Calu3 (cell line): Measurements from ENCODE around the gene C2orf78. TPM values are rescaled to one million over a fixed set of nuclear protein-coding genes. Genes with fewer than 3 reads are reported as not detected.

Experiments used
- BruUV-seq: library from RNA; stranded (reverse); fragments of 400-500 nt; replicated peaks from 2 replicates; lab custom pipeline; 2021; lab: Mats Ljungman, UMichigan
- CTCF ChIA-PET: fragments of 300-600 bp; sonication (Branson Sonifier 250); formaldehyde crosslinking; loops from one replicate; lab custom pipeline; 2022; ENCODE audit warnings: antibody characterized with exemption; lab: Charles Lee
- DNase-seq: peaks from one replicate; pipeline ENCODE4 v3.0.0; 2022
- H3K27ac Mint-ChIP-seq: one replicate; pipeline ENCODE4 v1.8.0; 2022; ENCODE audit warnings: mixed read lengths; ENCODE audit not compliant: unreplicated experiment
- H3K27me3 Mint-ChIP-seq: one replicate; pipeline ENCODE4 v1.8.0; 2022; ENCODE audit warnings: mixed read lengths; ENCODE audit not compliant: unreplicated experiment
- H3K36me3 Mint-ChIP-seq: one replicate; pipeline ENCODE4 v1.8.0; 2022; ENCODE audit warnings: mild to moderate bottlenecking, moderate library complexity, mixed read lengths; ENCODE audit not compliant: insufficient read depth, unreplicated experiment
- H3K4me1 Mint-ChIP-seq: one replicate; pipeline ENCODE4 v1.8.0; 2022; ENCODE audit warnings: mild to moderate bottlenecking, low read depth, mixed read lengths; ENCODE audit not compliant: unreplicated experiment
- H3K4me3 Mint-ChIP-seq: one replicate; pipeline ENCODE4 v1.8.0; 2022; ENCODE audit warnings: mild to moderate bottlenecking, low read depth, moderate library complexity, mixed read lengths; ENCODE audit not compliant: unreplicated experiment
- H3K9me3 Mint-ChIP-seq: one replicate; pipeline ENCODE4 v1.8.0; 2022; ENCODE audit warnings: low read depth, mixed read lengths; ENCODE audit not compliant: unreplicated experiment
- CTCF ChIP-seq: fragments of 200-600 bp; IDR thresholded peaks from one replicate; pipeline ENCODE4 v1.8.0; 2022; ENCODE audit warnings: antibody characterized with exemption; ENCODE audit not compliant: unreplicated experiment
- intact Hi-C: fragments of 100-400 bp; cut with micrococcal nuclease; formaldehyde crosslinking; loops from one replicate; pipeline ENCODE4 v1.10.0; 2022; ENCODE audit not compliant: unreplicated experiment
- total RNA-seq: library from RNA; stranded (reverse); gene quantifications from 2 replicates; pipeline ENCODE4 v1.2.3, GENCODE V29; 2022

The C2orf78 gene
- total RNA-seq, 1 experiment from 2014 or later, result not detected

DNA sequence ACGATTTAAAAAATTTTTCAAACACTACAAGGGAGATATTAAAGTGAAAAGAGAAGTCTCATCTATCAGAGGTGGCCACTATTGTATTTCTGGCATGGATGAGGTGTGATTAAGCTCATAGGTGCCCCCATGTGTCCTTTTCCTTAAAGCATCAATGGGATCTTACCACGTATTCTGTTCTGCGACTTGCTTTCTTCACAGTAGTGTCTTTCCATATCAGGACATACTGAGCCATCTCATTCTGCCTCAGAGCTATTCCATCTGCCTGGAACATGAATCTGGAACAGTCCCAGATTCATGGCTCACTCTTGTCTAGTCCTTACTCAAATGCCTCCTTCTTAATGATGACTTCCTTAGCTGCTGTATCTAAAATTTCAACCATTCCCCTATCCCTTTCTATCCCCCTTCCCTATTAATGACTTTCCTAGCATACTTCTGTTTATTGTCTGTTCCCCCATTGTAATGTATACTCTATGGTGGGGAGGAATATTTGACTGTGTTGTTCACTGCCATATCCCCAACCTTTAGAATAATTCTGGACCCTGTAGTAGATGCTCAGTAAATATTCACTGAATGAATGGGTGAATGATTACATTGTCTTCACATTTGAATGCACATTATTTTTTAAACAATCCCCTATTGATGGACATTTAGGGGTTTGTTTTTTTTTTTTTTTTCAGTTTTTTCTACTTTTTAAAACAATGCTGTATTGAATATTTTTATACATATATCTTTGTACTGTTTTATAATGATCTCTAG lies 55.8 kb downstream of the C2orf78 start:
- Mint-ChIP-seq H3K27ac (no peak overlapping the region), H3K9me3 (no peaks in the 10 kb centered on the region), H3K27me3 (no peaks in the 10 kb centered on the region), H3K4me1 (peaks cover 8% of the 10 kb centered on the region), H3K4me3 (no peak overlapping the region), H3K36me3 (peaks cover 20% of the 10 kb centered on the region)
- CTCF ChIA-PET, result interaction anchor here (1.4 kb wide), 1 partner anchor 312 kb away, joined by 4 read pairs; no protein-coding TSS in a partner anchor
- intact Hi-C loops, result no loop called here
- BruUV-seq, result no TSS peak
- DNase-seq, result no peak
- no peak for TF ChIP-seq CTCF

GRCh38 chr2:73841912-73842738 lies 58.1 kb downstream of the C2orf78 start:
- no peak overlapping the region for H3K4me3 Mint-ChIP-seq
- intact Hi-C loops, result no loop called here
- no TSS peak for BruUV-seq
- no peak overlapping the region for H3K27ac Mint-ChIP-seq
- DNase-seq, result no peak
- no peaks in the 10 kb centered on the region for H3K27me3 Mint-ChIP-seq
- peaks cover 8% of the 10 kb centered on the region for H3K4me1 Mint-ChIP-seq
- CTCF ChIA-PET, result interaction anchor here (2.0 kb wide), 1 partner anchor 14 kb away, joined by 4 read pairs; the partner anchor contains the start of gene STAMBP
- no peaks in the 10 kb centered on the region for H3K9me3 Mint-ChIP-seq
- peaks cover 29% of the 10 kb centered on the region for H3K36me3 Mint-ChIP-seq
- no peak for TF ChIP-seq CTCF

- BruUV-seq, result no TSS peak
- intact Hi-C loops, result no loop called here
- CTCF ChIA-PET, result interaction anchor here (2.0 kb wide), 1 partner anchor 14 kb away, joined by 4 read pairs; the partner anchor contains the start of gene STAMBP
- DNase-seq, result no peak
- Mint-ChIP-seq H3K27ac (no peak overlapping the region), H3K4me1 (peaks cover 8% of the 10 kb centered on the region), H3K9me3 (no peaks in the 10 kb centered on the region), H3K4me3 (no peak overlapping the region), H3K27me3 (no peaks in the 10 kb centered on the region), H3K36me3 (peaks cover 29% of the 10 kb centered on the region)
- TF ChIP-seq CTCF, result no peak
Observed at GRCh38 chr2:73842739-73843019, 58.7 kb downstream of the C2orf78 start.

DNA sequence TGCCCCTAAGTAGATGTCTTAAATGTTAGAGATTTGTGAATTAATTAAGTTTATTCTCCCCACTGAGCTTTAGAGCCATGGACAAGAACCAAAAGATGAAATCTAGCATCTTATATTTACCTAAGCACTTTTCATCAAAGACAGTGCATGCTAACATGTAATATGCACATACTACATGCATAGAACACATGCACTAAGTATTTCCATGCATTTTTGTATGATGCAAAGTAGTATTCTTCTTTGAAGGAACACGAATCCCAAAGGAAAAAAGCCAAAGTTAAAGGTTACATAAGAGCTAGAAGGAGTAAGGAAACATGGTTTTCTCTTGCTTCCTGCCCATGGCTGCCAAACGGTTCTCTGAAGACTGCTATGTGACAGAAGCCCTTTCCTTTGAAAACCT lies 60.1 kb downstream of the C2orf78 start:
- BruUV-seq, result no TSS peak
- Mint-ChIP-seq H3K27ac (no peak overlapping the region), H3K4me3 (no peak overlapping the region), H3K36me3 (peaks cover 30% of the 10 kb centered on the region), H3K4me1 (peaks cover 8% of the 10 kb centered on the region), H3K27me3 (no peaks in the 10 kb centered on the region), H3K9me3 (no peaks in the 10 kb centered on the region)
- no peak for DNase-seq
- CTCF ChIA-PET, result no interaction called here
- intact Hi-C loops, result no loop called here
- TF ChIP-seq CTCF, result no peak
